GM12878 (cell line): ENCODE results near the gene P3H1. TPM values are rescaled to one million over a fixed set of nuclear protein-coding genes. Genes with fewer than 3 reads are reported as not detected.

Source experiments
- ATAC-seq: fragments of 200-7000 bp; cut with Tn5 transposase; 3 replicates; pipeline ENCODE4 v1.9.1; 2020; ENCODE audit warnings: mild to moderate bottlenecking, moderate library complexity
- BruUV-seq: library from RNA; stranded (reverse); fragments of 400-500 nt; replicated peaks from 2 replicates; lab custom pipeline; 2021; lab: Mats Ljungman, UMichigan
- CTCF ChIA-PET: fragments of 300-600 bp; sonication (Branson Sonifier 250); formaldehyde crosslinking; extraction: SDS; loops from one replicate; lab custom pipeline; 2021; ENCODE audit warnings: inconsistent platforms; lab: Yijun Ruan, JAX
- POLR2A ChIA-PET: fragments of 350-600 bp; formaldehyde crosslinking; extraction: SDS; loops from one replicate; lab custom pipeline; 2021; ENCODE audit warnings: inconsistent platforms; lab: Charles Lee
- RAD21 ChIA-PET: fragments of 300-600 bp; sonication (Branson Sonifier 250); formaldehyde crosslinking; loops from one replicate; lab custom pipeline; 2023; ENCODE audit warnings: antibody characterized with exemption; ENCODE audit not compliant: unreplicated experiment; lab: Charles Lee
- SMC1A ChIA-PET: fragments of 300-600 bp; sonication (Branson Sonifier 250); formaldehyde crosslinking; loops from one replicate; lab custom pipeline; 2023; ENCODE audit not compliant: unreplicated experiment, uncharacterized antibody; lab: Charles Lee
- DNase-seq: peaks from one replicate; pipeline ENCODE4 v3.0.0-alpha.2; 2011; ENCODE audit warnings: low read depth, low spot score
- FAIRE-seq: peaks from 3 replicates; lab custom pipeline; 2011; peaks lifted over from hg19 to GRCh38; lab: Jason Lieb, UNC
- H2AFZ ChIP-seq: 2 replicates; pipeline ENCODE4 v1.6.0; 2011; ENCODE audit warnings: low read depth, low read length, control low read depth; ENCODE audit not compliant: control insufficient read depth
- H3K27ac ChIP-seq: 2 replicates; pipeline ENCODE4 v1.5.1; 2011; ENCODE audit warnings: control low read depth; ENCODE audit not compliant: control insufficient read depth, insufficient read depth
- H3K27me3 ChIP-seq, 2 experiments: replicated peaks in 1 of 2; 2 replicates each; pipeline versions ENCODE4 v1.6.0 to v1.6.1; 2011; ENCODE audit warnings: low read length in 1 of 2; ENCODE audit not compliant: control insufficient read depth in 2 of 2, insufficient read depth in 2 of 2
- H3K36me3 ChIP-seq, 2 experiments: 2 replicates each; pipeline ENCODE4 v1.5.1; 2011; ENCODE audit warnings: low read length in 1 of 2; ENCODE audit not compliant: control insufficient read depth in 2 of 2, insufficient read depth in 2 of 2
- H3K4me1 ChIP-seq: 2 replicates; pipeline ENCODE4 v1.6.1; 2011; ENCODE audit warnings: mild to moderate bottlenecking, low read length, moderate library complexity, mixed read lengths; ENCODE audit not compliant: control insufficient read depth, insufficient read depth
- H3K4me2 ChIP-seq: 2 replicates; pipeline ENCODE4 v1.6.0; 2011; ENCODE audit warnings: control low read depth; ENCODE audit not compliant: control insufficient read depth, insufficient read depth
- H3K4me3 ChIP-seq: fragments of 200-600 bp; sonication (generic); 2 replicates; pipeline ENCODE4 v1.5.1; 2016
- H3K79me2 ChIP-seq: 2 replicates; pipeline ENCODE4 v1.6.0; 2011; ENCODE audit warnings: low read length; ENCODE audit not compliant: control insufficient read depth, insufficient read depth
- H3K9ac ChIP-seq: 2 replicates; pipeline ENCODE4 v1.8.0; 2011; ENCODE audit warnings: low read length, control low read depth, mixed read lengths; ENCODE audit not compliant: control insufficient read depth, insufficient read depth
- H3K9me3 ChIP-seq: replicated peaks from 3 replicates; pipeline ENCODE4 v1.5.1; 2011; ENCODE audit warnings: mild to moderate bottlenecking, low read length; ENCODE audit not compliant: control insufficient read depth, insufficient read depth
- H4K20me1 ChIP-seq: 2 replicates; pipeline ENCODE4 v1.6.0; 2011; ENCODE audit not compliant: control insufficient read depth, insufficient read depth
- CTCF ChIP-seq, 3 experiments: IDR thresholded peaks in 2 of 3; conservative IDR thresholded peaks in 1 of 3; 2 replicates each; pipeline ENCODE4 v1.5.1; 2011; ENCODE audit warnings: low read depth in 3 of 3, low read length in 3 of 3, mild to moderate bottlenecking in 3 of 3, control low read depth in 2 of 3, moderate library complexity in 2 of 3, inconsistent platforms in 1 of 3, mixed read lengths in 1 of 3; ENCODE audit not compliant: control insufficient read depth in 2 of 3, insufficient read depth in 1 of 3; ENCODE audit errors: extremely low read depth in 1 of 3
- ETV6 ChIP-seq, 2 experiments: fragments of 450-650 bp in 1 of 2; IDR thresholded peaks in 1 of 2; conservative IDR thresholded peaks in 1 of 2; 2 replicates each; pipeline ENCODE4 v1.6.1; 2014; ENCODE audit warnings: antibody characterized with exemption in 1 of 2, borderline replicate concordance in 1 of 2, low read depth in 1 of 2, mild to moderate bottlenecking in 1 of 2, moderate library complexity in 1 of 2
- HCFC1 ChIP-seq: fragments of 150-350 bp; IDR thresholded peaks from 2 replicates; pipeline ENCODE4 v1.6.1; 2014; ENCODE audit warnings: low read length
- HDAC6 ChIP-seq: fragments of 200-600 bp; sonication (generic); IDR thresholded peaks from one replicate; pipeline ENCODE4 v1.8.0; 2017; ENCODE audit warnings: antibody characterized with exemption; ENCODE audit not compliant: unreplicated experiment
- JUND ChIP-seq: IDR thresholded peaks from 2 replicates; pipeline ENCODE4 v1.6.1; 2012; ENCODE audit warnings: low read depth, mild to moderate bottlenecking, low read length, improper control_type of control experiment, moderate library complexity
- NBN ChIP-seq: fragments of 450-650 bp; IDR thresholded peaks from 2 replicates; pipeline ENCODE4 v1.6.1; 2016
- PAX5 ChIP-seq: IDR thresholded peaks from 2 replicates; pipeline ENCODE4 v1.6.1; 2011; ENCODE audit warnings: low read depth, low read length, borderline replicate concordance
- POLR2A ChIP-seq: IDR thresholded peaks from 2 replicates; pipeline ENCODE4 v1.6.1; 2011; ENCODE audit warnings: low read depth, mild to moderate bottlenecking, low read length
- PRDM15 ChIP-seq: fragments of 450-650 bp; formaldehyde crosslinking; IDR thresholded peaks from 2 replicates; pipeline ENCODE4 v1.4.0; 2020; ENCODE audit warnings: mild to moderate bottlenecking, moderate library complexity
- SREBF1 ChIP-seq: IDR thresholded peaks from 2 replicates; pipeline ENCODE4 v1.6.1; 2012; ENCODE audit warnings: mild to moderate bottlenecking, low read length
- SREBF2 ChIP-seq: IDR thresholded peaks from 2 replicates; pipeline ENCODE4 v1.6.1; 2012; ENCODE audit warnings: mild to moderate bottlenecking, low read length
- ZNF207 ChIP-seq: fragments of 450-650 bp; IDR thresholded peaks from 2 replicates; pipeline ENCODE4 v1.6.1; 2014; ENCODE audit warnings: antibody characterized with exemption, mild to moderate bottlenecking, borderline replicate concordance
- WGBS: methylation state at CpG from one replicate; pipeline ENCODE4 v1.1.6; 2016; ENCODE audit warnings: low lambda C conversion rate; ENCODE audit not compliant: insufficient replicate concordance, insufficient coverage; ENCODE audit errors: missing lambda C conversion rate; 5-methylcytosine and 5-hydroxymethylcytosine counted together
- in situ Hi-C: fragments of 300-500 bp; cut with MboI; formaldehyde crosslinking; loops from 9 replicates; pipeline ENCODE4 v1.14.3; 2018; ENCODE audit warnings: mixed read lengths
- intact Hi-C: fragments of 100-400 bp; cut with micrococcal nuclease; formaldehyde crosslinking; loops from one replicate; pipeline ENCODE4 v1.14.2; 2022; ENCODE audit not compliant: unreplicated experiment
- polyA plus RNA-seq, 11 experiments: library from polyadenylated mRNA; depleted of rRNA in 4 of 11; unstranded in 6 of 11; stranded (reverse) in 5 of 11; fragments of >200 nt; fragmentation: Nextera tagmentation in 4 of 11; fragmentation: Illumina TruSeq in 1 of 11; extraction: Ambion mirVana in 4 of 11; extraction: Trizol in 1 of 11; gene quantifications; 1 replicate in 1 of 11; 2 replicates in 10 of 11; pipeline versions ENCODE4 v1.2.1 to v1.2.3, GENCODE V29; 2011 to 2016; ENCODE audit warnings: inconsistent platforms in 2 of 11, missing spikeins in 2 of 11, low read depth in 1 of 11
- total RNA-seq, 4 experiments: library from RNA; depleted of rRNA in 3 of 4; stranded (reverse); fragments of >200 nt in 3 of 4; fragmentation: Illumina TruSeq in 1 of 4; extraction: Trizol in 1 of 4; gene quantifications; 2 replicates each; pipeline versions ENCODE4 v1.2.1 to v1.2.3, GENCODE V29; 2013 to 2021
- TF ChIP-seq, protein P1 (sequence below): IDR thresholded peaks from 2 replicates; pipeline ENCODE4 v1.6.1; 2012; ENCODE audit warnings: low read depth, low read length, improper control_type of control experiment
- TF ChIP-seq, protein P2 (sequence below): fragments of 150-350 bp; IDR thresholded peaks from 2 replicates; pipeline ENCODE4 v1.6.1; 2016; ENCODE audit warnings: low read depth, low read length

The P3H1 gene
- total and polyA plus RNA-seq, 10 of the 15 experiments (the other 5 are each of a cell fraction or from before 2014, with no cell fraction given): 0.72 to 42.4 (median 26.0) TPM

DNA sequence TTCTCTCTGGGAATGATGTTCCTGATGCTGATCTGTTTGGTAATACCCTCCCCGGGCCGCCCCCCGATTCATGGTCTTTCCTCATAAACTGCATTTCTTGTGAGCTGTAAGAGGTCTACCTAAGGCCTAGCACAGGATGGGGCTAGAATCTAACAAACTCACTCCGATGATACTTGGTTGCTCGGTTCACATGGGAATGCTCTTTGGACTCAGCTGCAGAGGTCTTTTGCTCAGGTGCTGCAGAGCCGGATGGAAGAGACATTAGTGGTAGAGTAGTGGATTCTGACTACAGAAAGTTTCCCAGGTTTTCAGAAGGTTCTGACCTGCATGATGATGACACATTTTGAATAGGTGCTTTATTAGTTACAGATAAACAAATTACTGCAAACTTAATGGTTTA lies 9.7 kb upstream of the P3H1 start:
- Histone ChIP-seq H3K27ac (no peak overlapping the region), H3K9ac (no peak overlapping the region), H3K9me3 (no peaks in the 10 kb centered on the region), H3K36me3 (peaks cover 10 to 26% of the 10 kb centered on the region in 2 experiments), H3K27me3 (no peaks in the 10 kb centered on the region), H4K20me1 (no peaks in the 10 kb centered on the region), H3K4me2 (no peak overlapping the region), H3K79me2 (no peaks in the 10 kb centered on the region), H3K4me3 (no peak overlapping the region), H2AFZ (no peak overlapping the region), H3K4me1 (peaks cover 5% of the 10 kb centered on the region; the same call in 1 of the 2 replicates)
- no peak for ATAC-seq
- BruUV-seq: no TSS peak
- DNase-seq: no peak
- ChIA-PET POLR2A (interaction anchor here (1.8 kb wide), 1 partner anchor 10 kb away, joined by 9 read pairs; the partner anchor contains the start of genes C1orf50 and P3H1), RAD21 (interaction anchor here (2.4 to 5.2 kb wide), 3 partner anchors 9 to 297 kb away, joined by 16 to 92 read pairs (median 25); partner anchors contain the start of genes C1orf50 and P3H1), SMC1A (interaction anchor here (1.3 to 5.6 kb wide), 4 partner anchors 9 to 296 kb away, joined by 4 to 53 read pairs (median 28); partner anchors contain the start of genes C1orf50 and P3H1), CTCF (interaction anchor here (0.8 to 3.0 kb wide), 6 partner anchors 8 to 297 kb away, joined by 3 to 60 read pairs (median 10); partner anchors contain the start of genes C1orf50, P3H1 and ZNF691)
- FAIRE-seq: no peak
- in situ Hi-C loops: no loop called here
- WGBS: 98% methylated on average over 6 of the region's 6 CpGs
- intact Hi-C loops: no loop called here
- TF ChIP-seq ZNF207 (no peak), SREBF2 (no peak), HCFC1 (no peak), PRDM15 (CRISPR knock-in tag) (no peak), SREBF1 (no peak), JUND (no peak), POLR2A (no peak), HDAC6 (no peak), CTCF (IDR thresholded peaks at IDR 0.05 in 2 of 3, conservative IDR thresholded peaks at IDR 0.05 in 1 of 3; ENCODE audit: control insufficient read depth in 2 of 3, extremely low read depth in 1 of 3, insufficient read depth in 1 of 3, low read depth in 3 of 3, low read length in 3 of 3) (no peak), PAX5 (no peak), ETV6 (conservative IDR thresholded peaks at IDR 0.05 in 1 of 2, IDR thresholded peaks at IDR 0.05 in 1 of 2; ENCODE audit: borderline replicate concordance in 1 of 2, low read depth in 1 of 2) (no peak), NBN (no peak)
- TF ChIP-seq, protein P1, sequence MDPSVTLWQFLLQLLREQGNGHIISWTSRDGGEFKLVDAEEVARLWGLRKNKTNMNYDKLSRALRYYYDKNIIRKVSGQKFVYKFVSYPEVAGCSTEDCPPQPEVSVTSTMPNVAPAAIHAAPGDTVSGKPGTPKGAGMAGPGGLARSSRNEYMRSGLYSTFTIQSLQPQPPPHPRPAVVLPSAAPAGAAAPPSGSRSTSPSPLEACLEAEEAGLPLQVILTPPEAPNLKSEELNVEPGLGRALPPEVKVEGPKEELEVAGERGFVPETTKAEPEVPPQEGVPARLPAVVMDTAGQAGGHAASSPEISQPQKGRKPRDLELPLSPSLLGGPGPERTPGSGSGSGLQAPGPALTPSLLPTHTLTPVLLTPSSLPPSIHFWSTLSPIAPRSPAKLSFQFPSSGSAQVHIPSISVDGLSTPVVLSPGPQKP: no peak
- TF ChIP-seq, protein P2, sequence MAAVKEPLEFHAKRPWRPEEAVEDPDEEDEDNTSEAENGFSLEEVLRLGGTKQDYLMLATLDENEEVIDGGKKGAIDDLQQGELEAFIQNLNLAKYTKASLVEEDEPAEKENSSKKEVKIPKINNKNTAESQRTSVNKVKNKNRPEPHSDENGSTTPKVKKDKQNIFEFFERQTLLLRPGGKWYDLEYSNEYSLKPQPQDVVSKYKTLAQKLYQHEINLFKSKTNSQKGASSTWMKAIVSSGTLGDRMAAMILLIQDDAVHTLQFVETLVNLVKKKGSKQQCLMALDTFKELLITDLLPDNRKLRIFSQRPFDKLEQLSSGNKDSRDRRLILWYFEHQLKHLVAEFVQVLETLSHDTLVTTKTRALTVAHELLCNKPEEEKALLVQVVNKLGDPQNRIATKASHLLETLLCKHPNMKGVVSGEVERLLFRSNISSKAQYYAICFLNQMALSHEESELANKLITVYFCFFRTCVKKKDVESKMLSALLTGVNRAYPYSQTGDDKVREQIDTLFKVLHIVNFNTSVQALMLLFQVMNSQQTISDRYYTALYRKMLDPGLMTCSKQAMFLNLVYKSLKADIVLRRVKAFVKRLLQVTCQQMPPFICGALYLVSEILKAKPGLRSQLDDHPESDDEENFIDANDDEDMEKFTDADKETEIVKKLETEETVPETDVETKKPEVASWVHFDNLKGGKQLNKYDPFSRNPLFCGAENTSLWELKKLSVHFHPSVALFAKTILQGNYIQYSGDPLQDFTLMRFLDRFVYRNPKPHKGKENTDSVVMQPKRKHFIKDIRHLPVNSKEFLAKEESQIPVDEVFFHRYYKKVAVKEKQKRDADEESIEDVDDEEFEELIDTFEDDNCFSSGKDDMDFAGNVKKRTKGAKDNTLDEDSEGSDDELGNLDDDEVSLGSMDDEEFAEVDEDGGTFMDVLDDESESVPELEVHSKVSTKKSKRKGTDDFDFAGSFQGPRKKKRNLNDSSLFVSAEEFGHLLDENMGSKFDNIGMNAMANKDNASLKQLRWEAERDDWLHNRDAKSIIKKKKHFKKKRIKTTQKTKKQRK: no peak
